HUES64 (cell line): ENCODE measurements around the gene TARM1.

ENCODE experiments used
- H3K27ac ChIP-seq: 2 replicates; pipeline ENCODE4 v1.7.0; 2013; ENCODE audit warnings: low read depth, low read length, inconsistent platforms
- H3K27me3 ChIP-seq: 2 replicates; pipeline ENCODE4 v1.6.1; 2013; ENCODE audit warnings: mild to moderate bottlenecking, low read length; ENCODE audit not compliant: insufficient read depth
- H3K36me3 ChIP-seq: 2 replicates; pipeline ENCODE4 v1.6.1; 2013; ENCODE audit warnings: mild to moderate bottlenecking, low read length; ENCODE audit not compliant: insufficient read depth
- H3K4me1 ChIP-seq: 2 replicates; pipeline ENCODE4 v1.6.1; 2013; ENCODE audit warnings: mild to moderate bottlenecking, low read length, moderate library complexity; ENCODE audit not compliant: insufficient read depth
- H3K4me3 ChIP-seq: 2 replicates; pipeline ENCODE4 v1.5.1; 2013; ENCODE audit warnings: mild to moderate bottlenecking, low read length, moderate library complexity
- H3K9ac ChIP-seq: 2 replicates; pipeline ENCODE4 v1.6.1; 2013; ENCODE audit warnings: mild to moderate bottlenecking, low read depth, low read length
- H3K9me3 ChIP-seq: 2 replicates; pipeline ENCODE4 v1.6.1; 2013; ENCODE audit warnings: low read depth, low read length; ENCODE audit not compliant: insufficient read depth
- WGBS: fragments of 150-250, 120-280 bp; methylation state at CpG from one replicate; pipeline ENCODE4 v1.1.7; 2013; ENCODE audit warnings: missing lambda C conversion rate; 5-methylcytosine and 5-hydroxymethylcytosine counted together

TARM1 gene

GRCh38 chr19:54029930-54030490, 51.2 kb downstream of the TARM1 start:
- Histone ChIP-seq H3K4me1 (peaks cover 6% of the 10 kb centered on the region), H3K4me3 (no peak overlapping the region), H3K9ac (no peak overlapping the region), H3K27ac (no peak overlapping the region), H3K36me3 (no peaks in the 10 kb centered on the region), H3K9me3 (no peaks in the 10 kb centered on the region), H3K27me3 (no peaks in the 10 kb centered on the region)
- 61% methylated on average over 9 of the region's 9 CpGs for WGBS

DNA sequence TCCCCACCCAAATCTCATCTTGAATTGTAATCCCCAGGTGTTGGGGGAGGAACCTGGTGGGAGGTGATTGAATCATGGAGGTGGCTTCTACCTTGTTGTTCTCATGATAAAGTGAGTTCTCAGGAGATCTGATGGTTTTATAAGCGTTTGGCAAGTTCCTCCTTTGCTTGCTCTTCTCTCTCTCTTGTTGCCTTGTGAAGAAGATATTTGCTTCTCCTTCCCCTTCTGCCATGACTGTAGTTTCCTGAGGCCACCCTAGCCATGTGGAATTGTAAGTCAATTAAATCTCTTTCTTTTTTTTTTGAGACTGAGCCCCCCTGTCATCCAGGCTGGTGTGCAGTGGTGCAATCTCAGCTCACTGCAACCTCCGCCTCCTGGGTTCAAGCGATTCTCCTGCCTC, 51.9 kb downstream of the TARM1 start:
- Histone ChIP-seq H3K27ac (no peak overlapping the region), H3K9me3 (no peaks in the 10 kb centered on the region), H3K9ac (no peak overlapping the region), H3K4me1 (no peaks in the 10 kb centered on the region), H3K4me3 (no peak overlapping the region), H3K27me3 (no peaks in the 10 kb centered on the region), H3K36me3 (no peaks in the 10 kb centered on the region)
- 93% methylated on average over 3 of the region's 3 CpGs for WGBS

- Histone ChIP-seq H3K9ac (no peak overlapping the region), H3K27me3 (no peaks in the 10 kb centered on the region), H3K36me3 (no peaks in the 10 kb centered on the region), H3K9me3 (no peaks in the 10 kb centered on the region), H3K4me3 (no peak overlapping the region), H3K27ac (no peak overlapping the region), H3K4me1 (no peaks in the 10 kb centered on the region)
- WGBS, result 94% methylated on average over 7 of the region's 7 CpGs
Observed at GRCh38 chr19:54026656-54027055, 54.5 kb downstream of the TARM1 start.

GRCh38 chr19:54024660-54025059, 56.5 kb downstream of the TARM1 start:
- Histone ChIP-seq H3K4me1 (peaks cover 8% of the 10 kb centered on the region), H3K9ac (no peak overlapping the region), H3K4me3 (no peak overlapping the region), H3K27me3 (no peaks in the 10 kb centered on the region), H3K9me3 (no peaks in the 10 kb centered on the region), H3K27ac (no peak overlapping the region), H3K36me3 (no peaks in the 10 kb centered on the region)
- 89% methylated on average over 9 of the region's 9 CpGs for WGBS

GRCh38 chr19:54023191-54023590, 58.0 kb downstream of the TARM1 start:
- H3K27me3 ChIP-seq, result no peaks in the 10 kb centered on the region
- no peak overlapping the region for H3K27ac ChIP-seq
- 72% methylated on average over 3 of the region's 3 CpGs for WGBS
- no peaks in the 10 kb centered on the region for H3K36me3 ChIP-seq
- no peaks in the 10 kb centered on the region for H3K9me3 ChIP-seq
- H3K4me1 ChIP-seq, result peaks cover 8% of the 10 kb centered on the region
- no peak overlapping the region for H3K4me3 ChIP-seq
- no peak overlapping the region for H3K9ac ChIP-seq

DNA sequence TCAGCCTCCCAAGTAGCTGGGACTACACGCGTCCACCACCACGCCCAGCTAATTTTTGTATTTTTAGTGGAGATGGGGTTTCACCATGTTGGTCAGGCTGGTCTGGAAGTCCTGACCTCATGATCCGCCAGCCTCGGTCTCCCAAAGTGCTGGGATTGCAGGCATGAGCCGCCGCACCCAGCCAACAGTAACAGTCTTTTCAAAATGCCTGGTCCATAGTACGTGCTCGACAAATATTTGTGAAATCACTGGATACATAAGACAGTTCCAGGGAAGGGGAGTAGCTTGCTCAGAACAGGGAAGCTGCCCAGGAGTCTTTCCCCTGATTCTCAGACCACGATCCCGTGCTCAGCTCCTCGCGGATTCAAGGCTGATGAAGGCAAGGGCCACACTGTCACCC, 59.2 kb downstream of the TARM1 start:
- Histone ChIP-seq H3K4me3 (no peak overlapping the region), H3K27ac (no peak overlapping the region), H3K9me3 (no peaks in the 10 kb centered on the region), H3K4me1 (peaks cover 8% of the 10 kb centered on the region), H3K9ac (no peak overlapping the region), H3K36me3 (no peaks in the 10 kb centered on the region), H3K27me3 (no peaks in the 10 kb centered on the region)
- WGBS, result 91% methylated on average over 13 of the region's 13 CpGs

DNA sequence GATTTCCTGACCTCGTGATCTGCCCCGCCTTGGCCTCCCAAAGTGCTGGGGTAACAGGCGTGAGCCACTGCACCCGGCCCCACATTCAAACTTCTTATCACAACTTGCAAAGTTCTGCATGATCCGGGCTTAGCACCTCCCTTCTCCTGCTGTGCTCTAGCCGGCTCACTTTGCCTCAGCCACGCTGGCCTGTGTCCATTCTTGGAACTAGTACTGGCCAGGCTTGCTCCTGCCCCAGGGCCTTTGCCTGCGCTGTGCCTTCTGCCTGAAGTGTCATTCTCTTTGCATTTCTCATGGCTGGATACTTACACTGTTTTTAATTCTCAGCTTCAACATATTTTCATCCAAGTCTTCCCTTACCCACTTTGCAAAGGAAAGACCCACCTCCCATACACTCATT, 59.8 kb downstream of the TARM1 start:
- H3K4me1 ChIP-seq, result peaks cover 8% of the 10 kb centered on the region
- no peak overlapping the region for H3K9ac ChIP-seq
- WGBS, result 85% methylated on average over 8 of the region's 8 CpGs
- H3K27ac ChIP-seq, result no peak overlapping the region
- H3K4me3 ChIP-seq, result no peak overlapping the region
- H3K36me3 ChIP-seq, result no peaks in the 10 kb centered on the region
- no peaks in the 10 kb centered on the region for H3K27me3 ChIP-seq
- H3K9me3 ChIP-seq, result no peaks in the 10 kb centered on the region
